PFSK-1 (cell line): ENCODE measurements around the gene XNDC1N. TPM values are rescaled to one million over a fixed set of nuclear protein-coding genes. Genes with fewer than 3 reads are reported as not detected.

Source experiments
- FOXP2 ChIP-seq: optimal IDR thresholded peaks from 2 replicates; pipeline ENCODE3; 2011; ENCODE audit warnings: borderline replicate concordance, control low read depth, inconsistent platforms; ENCODE audit not compliant: insufficient read depth; ENCODE audit errors: extremely low read length, extremely low read depth
- POLR2AphosphoS5 ChIP-seq: IDR thresholded peaks from 2 replicates; pipeline ENCODE4 v1.6.1; 2012; ENCODE audit warnings: low read depth, mild to moderate bottlenecking, control low read depth, low read length, moderate library complexity
- REST ChIP-seq, 2 experiments: IDR thresholded peaks; 2 replicates each; pipeline versions ENCODE4 v1.6.1 to v1.8.0; 2011 to 2012; ENCODE audit warnings: low read depth in 2 of 2, low read length in 2 of 2, control low read depth in 1 of 2, inconsistent platforms in 1 of 2, mild to moderate bottlenecking in 1 of 2, moderate library complexity in 1 of 2; ENCODE audit not compliant: insufficient read depth in 1 of 2
- SIN3A ChIP-seq: IDR thresholded peaks from 2 replicates; pipeline ENCODE4 v1.6.1; 2012; ENCODE audit warnings: mild to moderate bottlenecking, low read length, moderate library complexity, borderline replicate concordance; ENCODE audit not compliant: insufficient read depth
- TAF1 ChIP-seq: IDR thresholded peaks from 2 replicates; pipeline ENCODE4 v1.6.1; 2012; ENCODE audit warnings: low read length, control low read depth, borderline replicate concordance; ENCODE audit not compliant: insufficient read depth
- polyA plus RNA-seq: library from polyadenylated mRNA; unstranded; fragments of >200 nt; gene quantifications from one replicate; pipeline ENCODE4 v1.2.1, GENCODE V29; 2012; ENCODE audit warnings: low read depth, missing spikeins; ENCODE audit not compliant: insufficient read length

XNDC1N gene
- polyA plus RNA-seq: 1.4 TPM

GRCh38 chr11:71927820-71928736 lies at the start of gene XNDC1N:
Gene XNDC1N (minus strand): TSS chr11:71928594. CDS start chr11:71923353, 5,241 bp downstream.
- peak; percentile 58 for TF ChIP-seq POLR2AphosphoS5
- TF ChIP-seq SIN3A: peak; percentile 61; the same call in 1 of the 2 replicates
- TF ChIP-seq TAF1: no peak
- TF ChIP-seq REST (IDR thresholded peaks at IDR 0.05; ENCODE audit: insufficient read depth in 1 of 2, low read depth in 2 of 2, low read length in 2 of 2): peak in 1 of 2 experiments; percentile 43; a peak in 1 of 4 replicates
- TF ChIP-seq FOXP2: no peak

GRCh38 chr11:71977743-71978418 lies 49.5 kb upstream of the XNDC1N start:
- no peak for TF ChIP-seq TAF1
- TF ChIP-seq FOXP2: no peak
- no peak for TF ChIP-seq POLR2AphosphoS5
- TF ChIP-seq REST (IDR thresholded peaks at IDR 0.05; ENCODE audit: insufficient read depth in 1 of 2, low read depth in 2 of 2, low read length in 2 of 2): no peak
- TF ChIP-seq SIN3A: no peak

GRCh38 chr11:71977090-71977489 lies 48.7 kb upstream of the XNDC1N start:
- TF ChIP-seq FOXP2 (no peak), SIN3A (no peak), REST (IDR thresholded peaks at IDR 0.05; ENCODE audit: insufficient read depth in 1 of 2, low read depth in 2 of 2, low read length in 2 of 2) (no peak), TAF1 (no peak), POLR2AphosphoS5 (no peak)

GRCh38 chr11:71976551-71976950 lies 48.2 kb upstream of the XNDC1N start:
- TF ChIP-seq POLR2AphosphoS5: no peak
- TF ChIP-seq REST (IDR thresholded peaks at IDR 0.05; ENCODE audit: insufficient read depth in 1 of 2, low read depth in 2 of 2, low read length in 2 of 2): no peak
- TF ChIP-seq FOXP2: no peak
- TF ChIP-seq TAF1: no peak
- TF ChIP-seq SIN3A: no peak
